NCI-H446 (cell line): ENCODE measurements around the gene PRDX1.

ENCODE experiments used
- DNase-seq, 2 experiments: peaks; one replicate each; lab custom pipeline; 2025; lab: John Stamatoyannopoulos, UW

Gene PRDX1

GRCh38 chr1:45521413-45522323 is at the start of gene PRDX1:
PRDX1 (minus strand) TSS chr1:45521884; CDS start chr1:45519043, 2,841 bp downstream.
- peak; percentile 97 to 98 for DNase-seq

GRCh38 chr1:45570631-45571030 is 48.9 kb upstream of the PRDX1 start:
- no peak for DNase-seq

GRCh38 chr1:45569962-45570581 is 48.4 kb upstream of the PRDX1 start:
- DNase-seq, result peak; percentile 19 to 82

GRCh38 chr1:45569571-45569961 is 47.9 kb upstream of the PRDX1 start:
- DNase-seq, result no peak

DNA sequence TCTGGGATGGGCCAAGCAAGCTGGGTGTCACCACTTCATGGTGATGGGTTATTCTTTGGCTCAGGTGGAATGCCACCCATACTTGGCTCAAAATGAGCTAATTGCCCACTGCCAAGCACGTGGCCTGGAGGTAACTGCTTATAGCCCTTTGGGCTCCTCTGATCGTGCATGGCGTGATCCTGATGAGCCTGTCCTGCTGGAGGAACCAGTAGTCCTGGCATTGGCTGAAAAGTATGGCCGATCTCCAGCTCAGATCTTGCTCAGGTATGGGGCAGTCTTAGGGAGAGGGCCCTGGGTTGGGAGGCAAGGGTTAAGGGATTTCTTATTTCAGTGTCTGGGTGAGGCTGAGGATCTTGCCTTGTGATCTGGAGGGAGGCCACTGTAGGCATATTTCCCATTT is 46.7 kb upstream of the PRDX1 start:
- no peak for DNase-seq

DNA sequence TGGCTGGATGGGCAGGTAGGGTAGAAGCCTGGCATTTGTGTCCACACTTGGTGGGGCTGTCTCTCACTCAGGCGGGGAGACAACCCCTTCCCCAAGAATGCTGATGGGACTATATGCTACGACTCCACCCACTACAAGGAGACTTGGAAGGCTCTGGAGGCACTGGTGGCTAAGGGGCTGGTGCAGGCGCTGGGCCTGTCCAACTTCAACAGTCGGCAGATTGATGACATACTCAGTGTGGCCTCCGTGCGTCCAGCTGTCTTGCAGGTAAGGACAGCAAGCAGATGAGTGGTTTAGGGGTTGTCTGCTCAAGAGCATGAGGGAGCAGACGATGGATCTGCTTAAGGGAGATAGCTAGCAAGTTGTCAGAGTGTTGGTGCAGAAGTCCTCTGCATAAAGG is 46.2 kb upstream of the PRDX1 start:
- no peak for DNase-seq

DNA sequence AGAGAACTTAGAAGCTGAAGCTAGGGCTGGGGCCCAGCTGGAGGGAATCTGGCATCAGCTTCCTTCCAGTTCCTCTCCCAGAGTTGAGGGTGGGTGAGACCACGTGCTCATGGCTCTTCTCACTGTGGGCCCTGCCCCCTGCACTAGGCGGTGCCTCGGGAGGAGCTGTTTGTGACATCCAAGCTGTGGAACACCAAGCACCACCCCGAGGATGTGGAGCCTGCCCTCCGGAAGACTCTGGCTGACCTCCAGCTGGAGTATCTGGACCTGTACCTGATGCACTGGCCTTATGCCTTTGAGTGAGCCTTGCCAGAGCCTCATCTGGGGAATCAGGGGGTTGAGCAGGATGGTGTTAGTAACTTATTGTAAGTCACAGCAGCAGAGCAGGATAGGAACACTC is 45.0 kb upstream of the PRDX1 start:
- no peak for DNase-seq

DNA sequence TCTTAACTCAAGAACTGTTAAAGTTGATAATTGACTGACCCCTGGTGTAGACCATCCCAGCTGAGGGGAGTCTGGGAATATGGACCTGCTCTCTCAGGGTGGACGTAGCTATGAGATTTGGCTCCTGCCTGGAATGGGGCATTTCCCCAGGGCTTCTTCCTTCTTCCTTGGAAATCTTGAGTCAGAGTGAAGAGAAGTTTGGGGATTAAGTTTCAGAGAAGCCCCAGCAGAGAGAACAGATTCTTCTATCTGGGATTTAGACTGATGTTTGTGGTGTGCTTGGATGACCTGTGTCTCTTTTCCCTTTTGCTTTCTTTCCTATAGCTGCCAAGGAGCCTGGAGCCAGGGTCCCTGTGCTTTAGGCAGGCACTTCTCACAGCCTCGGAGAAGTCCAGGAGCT is 42.2 kb upstream of the PRDX1 start:
- no peak for DNase-seq

DNA sequence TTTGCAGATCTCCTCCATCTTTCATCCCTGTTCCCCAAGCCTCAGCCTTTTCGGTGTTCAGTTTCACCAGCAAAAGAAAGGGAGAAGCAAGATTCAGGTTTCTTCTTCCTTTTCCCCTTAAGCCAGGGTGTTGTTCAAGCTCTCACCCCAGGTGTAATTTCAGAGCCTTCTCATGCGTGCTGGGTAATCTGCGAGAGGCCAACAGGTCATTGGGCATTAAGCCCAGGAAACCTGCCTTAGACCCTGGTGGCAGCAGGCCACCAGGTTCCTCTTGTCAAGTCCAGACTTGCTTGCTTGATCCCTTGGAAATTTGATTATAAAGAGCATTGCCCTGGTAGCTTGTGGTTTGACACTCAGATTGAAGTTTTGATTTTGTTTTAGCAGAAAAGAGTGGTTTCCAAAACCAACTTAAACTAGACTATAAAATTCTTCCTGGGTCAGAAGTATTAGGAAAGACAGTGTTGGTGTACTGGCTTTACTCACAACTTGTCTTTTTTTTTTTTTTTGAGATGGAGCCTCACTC is 35.8 kb upstream of the PRDX1 start:
- DNase-seq, result peak in 1 of 2 experiments; percentile 15

DNA sequence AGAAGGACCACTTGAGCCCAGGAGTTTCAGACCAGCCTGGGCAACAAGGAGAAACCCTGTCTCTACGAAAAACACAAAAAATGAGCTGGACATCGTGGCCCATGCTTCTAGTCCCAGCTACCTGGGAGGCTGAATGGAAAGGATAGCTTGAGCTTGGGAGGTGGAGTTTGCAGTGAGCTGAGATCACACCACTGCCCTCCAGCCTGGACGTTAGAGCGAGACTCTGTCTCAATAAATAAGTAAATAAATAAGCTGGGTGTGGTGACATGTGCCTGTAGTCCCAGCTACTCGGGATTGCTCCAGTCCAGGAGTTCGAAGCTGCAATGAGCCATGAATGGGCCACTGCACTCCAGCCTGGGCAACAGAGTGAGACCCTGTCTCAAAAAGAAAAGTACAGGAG is 32.5 kb upstream of the PRDX1 start:
- DNase-seq, result no peak

DNA sequence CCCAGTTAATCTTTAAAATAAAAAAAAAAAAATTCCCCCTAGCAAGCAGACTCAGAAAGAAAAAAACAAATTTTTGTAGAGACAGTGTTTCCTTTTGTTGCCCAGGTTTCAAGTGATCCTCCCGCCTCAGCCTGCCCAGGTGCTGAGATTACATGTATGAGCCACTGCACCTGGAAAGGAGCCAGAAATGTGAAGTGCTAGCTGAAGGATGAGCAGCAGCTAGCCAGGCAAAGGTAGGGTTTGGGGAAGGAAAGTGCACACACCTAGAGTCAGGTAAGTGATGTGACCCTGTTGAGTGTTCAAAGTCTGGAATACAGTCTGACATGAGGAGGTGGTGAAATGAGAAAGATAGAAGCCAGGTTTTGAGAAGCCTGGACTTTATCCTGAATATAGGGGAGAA is 30.6 kb upstream of the PRDX1 start:
- DNase-seq, result no peak

- no peak for DNase-seq
Observed at GRCh38 chr1:45551684-45552083, 30.0 kb upstream of the PRDX1 start.

- peak; percentile 83 to 96 for DNase-seq
Observed at GRCh38 chr1:45550401-45551351, 29.0 kb upstream of the PRDX1 start, which contains the start of gene AKR1A1. AKR1A1 (plus strand) TSS chr1:45550826; CDS start chr1:45561795, 10,969 bp downstream.

- no peak for DNase-seq
Observed at GRCh38 chr1:45545553-45546310, 24.0 kb upstream of the PRDX1 start.

- no peak for DNase-seq
Observed at GRCh38 chr1:45545019-45545493, 23.4 kb upstream of the PRDX1 start.

DNA sequence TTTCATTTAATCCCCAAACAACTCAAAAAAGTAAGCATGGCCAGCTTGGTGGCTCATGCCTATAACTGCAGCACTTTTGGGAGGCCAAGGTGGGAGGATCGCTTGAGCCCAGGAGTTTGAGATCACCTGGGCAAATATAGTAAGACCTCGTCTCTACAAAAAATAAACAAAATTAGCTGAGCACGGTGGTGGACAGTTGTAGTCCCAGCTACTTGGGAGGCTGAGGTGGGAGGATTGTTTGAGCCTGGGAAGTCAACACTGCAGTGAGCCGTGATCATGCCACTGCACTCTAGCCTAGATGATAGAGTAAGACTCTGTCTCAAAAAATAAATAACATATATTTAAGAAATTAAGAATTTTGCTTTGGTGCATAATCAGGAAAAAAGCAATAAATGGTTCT is 22.8 kb upstream of the PRDX1 start:
- DNase-seq, result no peak

- no peak for DNase-seq
Observed at GRCh38 chr1:45543581-45544417, 22.1 kb upstream of the PRDX1 start.

DNA sequence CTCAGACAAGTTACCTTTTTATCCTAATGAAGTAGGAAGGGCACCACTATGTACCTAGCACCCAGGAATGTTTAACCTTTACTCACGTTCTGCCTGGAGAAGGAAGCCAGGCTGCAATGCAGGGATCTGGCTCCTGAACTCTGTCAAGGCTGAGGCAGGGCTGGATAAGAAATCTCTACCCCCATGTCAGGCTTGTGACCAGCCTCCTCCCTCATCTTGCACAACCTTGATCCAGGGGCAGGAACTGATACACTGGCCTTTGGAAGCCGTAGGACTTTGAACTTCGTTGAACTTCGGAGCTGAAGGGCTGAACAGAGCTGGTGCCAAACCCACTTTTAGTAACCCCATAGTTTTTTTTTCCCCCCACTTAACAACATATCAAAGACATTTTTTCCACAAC is 20.9 kb upstream of the PRDX1 start:
- no peak for DNase-seq

DNA sequence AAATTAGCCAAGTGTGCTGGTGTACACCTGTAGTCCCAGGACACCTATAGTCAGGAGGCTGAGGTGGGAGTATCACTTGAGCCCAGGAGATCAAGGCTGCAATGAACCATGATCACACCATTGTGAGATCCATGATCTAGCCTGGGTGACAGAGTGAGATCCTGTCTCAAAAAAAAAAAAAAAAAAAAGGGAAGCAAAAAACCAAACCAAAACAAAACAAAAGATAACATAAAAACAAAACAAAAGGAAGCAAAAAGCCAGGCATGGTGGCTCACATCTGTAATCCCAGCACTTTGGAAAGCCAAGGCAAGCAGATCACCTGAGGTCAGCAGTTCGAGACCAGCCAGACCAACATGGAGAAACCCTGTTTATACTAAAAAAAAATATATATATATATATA is 19.5 kb upstream of the PRDX1 start:
- DNase-seq, result no peak

DNA sequence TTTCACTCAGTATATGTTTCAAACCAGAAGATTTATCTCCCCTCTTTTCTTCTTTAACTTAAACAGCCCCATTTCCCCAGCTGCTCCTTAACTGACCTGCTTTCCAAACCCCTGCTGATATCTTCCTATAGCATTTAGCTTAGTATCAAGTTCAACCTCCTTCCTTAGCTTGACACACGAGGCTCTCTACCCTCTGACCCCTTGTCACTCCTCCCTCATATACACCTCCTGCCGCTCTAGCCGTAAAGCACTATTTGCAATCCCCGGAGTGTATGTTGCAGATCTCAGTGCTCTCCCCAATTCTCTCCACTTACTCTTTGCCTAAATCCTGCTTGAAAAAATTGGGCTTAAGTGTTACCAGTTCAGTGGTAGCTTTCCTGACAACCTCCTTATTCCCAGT is 15.2 kb upstream of the PRDX1 start:
- DNase-seq, result no peak
